HepG2 (cell line): ENCODE measurements around the gene CTNND2. TPM values are rescaled to one million over a fixed set of nuclear protein-coding genes. Genes with fewer than 3 reads are reported as not detected.

Experiments used
- ATAC-seq: fragments of 200-7000 bp; cut with Tn5 transposase; 3 replicates; pipeline ENCODE4 v1.9.1; 2020; ENCODE audit warnings: mild to moderate bottlenecking, moderate library complexity
- BruUV-seq: library from RNA; stranded (reverse); fragments of 400-500 nt; replicated peaks from 2 replicates; lab custom pipeline; 2021; lab: Mats Ljungman, UMichigan
- CTCF ChIA-PET: fragments of 300-600 bp; formaldehyde crosslinking; extraction: SDS; loops from one replicate; lab custom pipeline; 2021; ENCODE audit warnings: low total read pairs, inconsistent platforms, low intra/inter-chr PET ratio; lab: Yijun Ruan, JAX
- POLR2A ChIA-PET: fragments of 350-600 bp; sonication (Branson Sonifier 250); formaldehyde crosslinking; loops from one replicate; lab custom pipeline; 2020; ENCODE audit warnings: antibody characterized with exemption, inconsistent platforms; lab: Yijun Ruan, JAX
- DNase-seq: peaks from one replicate; pipeline ENCODE4 v3.0.0-alpha.2; 2015; ENCODE audit warnings: low spot score
- FAIRE-seq: peaks from 3 replicates; lab custom pipeline; 2011; peaks lifted over from hg19 to GRCh38; lab: Jason Lieb, UNC
- H2AFZ ChIP-seq: one replicate; pipeline ENCODE4 v1.6.1; 2011; ENCODE audit warnings: low read length, inconsistent platforms
- H3K27ac ChIP-seq: fragments of 300-600 bp; 3 replicates; pipeline ENCODE4 v1.8.0; 2011; ENCODE audit warnings: mixed run types, mild to moderate bottlenecking, mixed read lengths, low read length, inconsistent platforms; ENCODE audit not compliant: insufficient read depth; ENCODE audit errors: extremely low read length
- H3K27me3 ChIP-seq, 2 experiments: fragments of 200-600 bp in 1 of 2; 2 replicates in 1 of 2; 3 replicates in 1 of 2; pipeline versions ENCODE4 v1.6.0 to v1.8.0; 2011; ENCODE audit warnings: low read length in 2 of 2, mild to moderate bottlenecking in 2 of 2, moderate library complexity in 2 of 2, inconsistent platforms in 1 of 2; ENCODE audit not compliant: insufficient read depth in 2 of 2, control insufficient read depth in 1 of 2
- H3K36me3 ChIP-seq, 2 experiments: fragments of 200-600 bp in 1 of 2; replicated peaks in 1 of 2; 2 replicates in 1 of 2; 3 replicates in 1 of 2; pipeline versions ENCODE4 v1.5.1 to v1.8.0; 2011; ENCODE audit warnings: low read length in 2 of 2, inconsistent platforms in 1 of 2; ENCODE audit not compliant: insufficient read depth in 2 of 2, control insufficient read depth in 1 of 2
- H3K4me1 ChIP-seq: 2 replicates; pipeline ENCODE4 v1.5.1; 2012; ENCODE audit warnings: low read length, inconsistent platforms; ENCODE audit not compliant: insufficient read depth
- H3K4me2 ChIP-seq: 2 replicates; pipeline ENCODE4 v1.6.0; 2011; ENCODE audit warnings: low read depth, low read length, inconsistent platforms
- H3K4me3 ChIP-seq, 3 experiments: fragments of 200-600 bp in 1 of 3; sonication (generic), shearing (Covaris generic) in 1 of 3; replicated peaks in 1 of 3; 2 replicates each; pipeline ENCODE4 v1.5.1; 2011 to 2016; ENCODE audit warnings: low read length in 3 of 3, inconsistent platforms in 2 of 3, low read depth in 2 of 3, mild to moderate bottlenecking in 2 of 3, control low read depth in 1 of 3, mixed read lengths in 1 of 3; ENCODE audit not compliant: insufficient read depth in 1 of 3
- H3K79me2 ChIP-seq: one replicate; pipeline ENCODE4 v1.6.1; 2011; ENCODE audit warnings: low read length, inconsistent platforms; ENCODE audit not compliant: insufficient read depth
- H3K9ac ChIP-seq: 2 replicates; pipeline ENCODE4 v1.6.0; 2011; ENCODE audit warnings: mild to moderate bottlenecking, low read depth, low read length, inconsistent platforms; ENCODE audit not compliant: insufficient read depth
- H3K9me3 ChIP-seq: 2 replicates; pipeline ENCODE4 v1.5.1; 2012; ENCODE audit warnings: mild to moderate bottlenecking, low read length
- H4K20me1 ChIP-seq: 2 replicates; pipeline ENCODE4 v1.6.0; 2011; ENCODE audit warnings: inconsistent platforms, mild to moderate bottlenecking, low read length, moderate library complexity; ENCODE audit not compliant: insufficient read depth
- FOSL2 ChIP-seq: sonication (generic); formaldehyde crosslinking; IDR thresholded peaks from 2 replicates; pipeline ENCODE4 v1.4.0; 2020; ENCODE audit warnings: missing genetic modification reagents
- FOXJ3 ChIP-seq: sonication (generic); formaldehyde crosslinking; IDR thresholded peaks from 2 replicates; pipeline ENCODE4 v1.4.0; 2020; ENCODE audit warnings: missing genetic modification reagents, mild to moderate bottlenecking, borderline replicate concordance
- HNRNPK ChIP-seq: fragments of 200-400 bp; formaldehyde crosslinking; IDR thresholded peaks from 2 replicates; pipeline ENCODE4 v1.6.1; 2018; ENCODE audit warnings: low read length, low read depth, moderate library complexity, mild to moderate bottlenecking; ENCODE audit not compliant: poor library complexity, severe bottlenecking
- NCOA2 ChIP-seq: sonication (generic); formaldehyde crosslinking; IDR thresholded peaks from 2 replicates; pipeline ENCODE4 v1.8.0; 2022; ENCODE audit warnings: inconsistent platforms
- ZBTB14 ChIP-seq: sonication (generic); formaldehyde crosslinking; IDR thresholded peaks from 2 replicates; pipeline ENCODE4 v1.4.0; 2020; ENCODE audit warnings: missing genetic modification reagents
- ZBTB44 ChIP-seq: sonication (generic); formaldehyde crosslinking; IDR thresholded peaks from 2 replicates; pipeline ENCODE4 v1.4.0; 2020; ENCODE audit warnings: missing genetic modification reagents
- ZFAT ChIP-seq: sonication (generic); formaldehyde crosslinking; conservative IDR thresholded peaks from 2 replicates; pipeline ENCODE4 v1.8.1; 2023; ENCODE audit warnings: missing genetic modification reagents, inconsistent platforms
- ZNF354B ChIP-seq: sonication (generic); formaldehyde crosslinking; IDR thresholded peaks from 2 replicates; pipeline ENCODE4 v1.8.0; 2022; ENCODE audit warnings: mild to moderate bottlenecking, missing genetic modification reagents
- ZNF616 ChIP-seq: sonication (generic); formaldehyde crosslinking; IDR thresholded peaks from 2 replicates; pipeline ENCODE4 v1.5.0; 2020; ENCODE audit warnings: low read depth, mild to moderate bottlenecking, missing genetic modification reagents
- ZNF878 ChIP-seq: sonication (generic); formaldehyde crosslinking; IDR thresholded peaks from 2 replicates; pipeline ENCODE4 v1.8.1; 2023; ENCODE audit warnings: mild to moderate bottlenecking, missing genetic modification reagents, moderate library complexity
- WGBS: methylation state at CpG from one replicate; pipeline ENCODE4 v1.1.6; 2017; ENCODE audit warnings: low lambda C conversion rate; 5-methylcytosine and 5-hydroxymethylcytosine counted together
- in situ Hi-C: cut with HindIII; loops from 2 replicates; pipeline ENCODE4 v1.10.0; 2017; ENCODE audit warnings: low pct_unique_long_range_greater_than_20kb; ENCODE audit not compliant: extremely low pct_ligation_motif_present
- intact Hi-C: fragments of 100-400 bp; cut with micrococcal nuclease; formaldehyde crosslinking; loops from one replicate; pipeline ENCODE4 v1.10.0; 2022; ENCODE audit not compliant: unreplicated experiment
- polyA plus RNA-seq, 8 experiments: library from polyadenylated mRNA; depleted of rRNA in 3 of 8; stranded (reverse) in 7 of 8; unstranded in 1 of 8; fragments of >200 nt; fragmentation: Illumina TruSeq in 4 of 8; extraction: Trizol in 4 of 8; gene quantifications; 2 replicates each; pipeline versions ENCODE4 v1.2.1 to v1.2.3, GENCODE V29; 2011 to 2016; ENCODE audit warnings: low read depth in 4 of 8, missing spikeins in 1 of 8, mixed read lengths in 1 of 8; ENCODE audit not compliant: insufficient read depth in 1 of 8
- total RNA-seq, 5 experiments: library from RNA; depleted of rRNA; stranded (reverse); fragments of >200 nt; fragmentation: Illumina TruSeq; extraction: Trizol; gene quantifications; 2 replicates each; pipeline ENCODE4 v1.2.3, GENCODE V29; 2016; ENCODE audit warnings: low read depth in 1 of 5

CTNND2 gene
- total and polyA plus RNA-seq, 2 of the 13 experiments (the other 11 are each of a cell fraction or from before 2014, with no cell fraction given) = not detected

GRCh38 chr5:11815481-11815880, 88.8 kb downstream of the CTNND2 start:
- no peaks in the 10 kb centered on the region for H3K9me3 ChIP-seq
- no peaks in the 10 kb centered on the region for H3K36me3 ChIP-seq
- TF ChIP-seq NCOA2 (CRISPR knock-in tag) (no peak), ZBTB14 (CRISPR knock-in tag) (no peak), FOXJ3 (CRISPR knock-in tag) (no peak), ZNF878 (CRISPR knock-in tag) (no peak), FOSL2 (CRISPR knock-in tag) (no peak), ZBTB44 (no peak), ZNF616 (CRISPR knock-in tag) (no peak), HNRNPK (no peak), ZNF354B (no peak), ZFAT (CRISPR knock-in tag) (no peak)
- FAIRE-seq (no peak), ATAC-seq (no peak), DNase-seq (no peak)
- no TSS peak for BruUV-seq
- intact Hi-C loops = no loop called here
- in situ Hi-C loops = no loop called here
- H3K9ac ChIP-seq = no peak overlapping the region
- H2AFZ ChIP-seq = no peak overlapping the region
- ChIA-PET CTCF (no interaction called here), POLR2A (no interaction called here)
- no peak overlapping the region for H3K4me2 ChIP-seq
- no peaks in the 10 kb centered on the region for H3K79me2 ChIP-seq
- no peaks in the 10 kb centered on the region for H4K20me1 ChIP-seq
- 0% methylated on average over 3 of the region's 3 CpGs for WGBS
- no peaks in the 10 kb centered on the region for H3K4me1 ChIP-seq
- H3K4me3 ChIP-seq = no peak overlapping the region
- no peaks in the 10 kb centered on the region for H3K27me3 ChIP-seq
- H3K27ac ChIP-seq = no peak overlapping the region
